GM18873 (cell line): ENCODE results near the gene KLHDC4.

Experiments
- ATAC-seq: cut with Tn5 transposase; IDR thresholded peaks from one replicate; pipeline ENCODE4 v1.9.1; 2021; ENCODE audit warnings: mild to moderate bottlenecking, moderate library complexity, moderate number of reproducible peaks; ENCODE audit not compliant: unreplicated experiment, low FRiP score

KLHDC4 gene

DNA sequence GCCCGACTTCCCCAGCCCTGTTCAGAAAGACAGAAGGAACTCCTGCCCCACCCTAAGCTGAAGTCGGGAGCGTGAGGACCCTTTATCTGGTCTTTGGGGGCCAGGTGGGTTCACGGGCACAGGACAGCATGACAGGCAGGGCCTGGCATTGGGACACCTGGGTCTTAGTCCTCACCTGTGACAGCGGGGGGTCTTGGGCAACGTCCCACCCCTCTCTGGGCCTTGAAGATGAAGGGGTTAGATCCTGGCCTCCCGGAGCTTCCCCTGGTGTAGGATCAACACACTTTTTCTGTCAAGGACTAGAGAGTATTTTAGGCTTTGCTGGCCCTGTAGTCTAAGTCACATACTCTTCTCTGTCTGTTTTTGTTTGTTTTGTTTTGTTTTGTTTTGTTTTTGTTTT is 98.3 kb downstream of the KLHDC4 start:
- ATAC-seq: no peak

DNA sequence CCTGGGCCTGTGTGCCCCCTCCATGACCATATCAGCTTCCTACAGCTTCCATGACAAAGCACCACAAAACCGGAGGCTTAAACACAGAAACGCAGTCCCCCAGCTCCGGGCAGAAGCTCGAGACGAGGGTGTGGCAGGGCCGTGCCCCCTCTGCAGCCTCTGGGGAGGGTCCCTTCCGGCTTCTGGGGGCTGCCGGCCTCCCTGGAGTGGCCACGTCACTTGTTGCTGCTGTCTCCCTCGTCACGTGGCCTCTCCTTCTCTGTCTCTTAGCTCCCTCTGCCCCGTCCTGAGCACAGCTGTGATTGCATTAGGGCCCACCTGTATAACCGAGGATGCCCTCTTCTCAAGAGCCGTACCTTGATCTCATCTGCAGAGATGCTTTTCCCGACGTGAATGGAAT is 98.9 kb downstream of the KLHDC4 start:
- no peak for ATAC-seq

DNA sequence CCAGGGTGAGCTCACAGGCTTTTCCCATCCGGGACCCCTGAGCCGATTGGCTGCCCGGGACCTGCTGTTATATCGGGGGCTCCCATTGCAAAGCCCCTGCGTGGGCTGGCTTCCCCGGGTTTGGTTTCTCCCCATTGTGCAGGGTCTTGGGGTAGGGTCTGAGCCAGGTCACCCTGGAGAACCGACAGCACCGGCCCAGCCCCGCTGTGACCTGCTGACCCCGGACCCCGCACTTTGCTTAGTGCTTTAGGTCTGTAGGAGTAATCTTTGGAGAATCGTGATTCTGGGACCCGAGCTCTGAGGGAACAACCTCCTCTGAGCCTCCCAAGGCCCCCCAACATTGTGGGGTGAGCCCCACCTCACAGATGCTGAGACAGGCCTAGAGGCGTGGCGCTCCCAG is 100.6 kb downstream of the KLHDC4 start:
- ATAC-seq: no peak

DNA sequence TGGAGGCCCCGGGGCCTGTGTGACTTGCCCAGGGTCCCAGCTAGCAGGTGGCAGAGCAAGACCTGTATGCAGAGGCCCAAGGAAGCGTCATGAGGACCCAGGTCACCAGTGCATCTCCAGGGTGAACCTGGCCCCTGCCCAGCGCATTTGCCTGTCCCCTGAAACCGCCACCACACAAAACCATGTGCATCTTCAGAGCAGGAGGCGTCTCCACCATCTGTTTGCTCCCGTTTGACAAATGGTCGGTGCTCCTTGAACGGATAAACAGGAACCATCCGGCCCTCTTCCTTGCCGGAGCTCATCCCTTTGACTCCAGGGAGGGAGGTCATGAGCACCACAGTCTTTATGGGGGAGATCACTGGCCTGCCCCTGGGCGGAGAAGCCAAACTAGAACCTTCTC is 101.0 kb downstream of the KLHDC4 start:
- ATAC-seq: no peak

DNA sequence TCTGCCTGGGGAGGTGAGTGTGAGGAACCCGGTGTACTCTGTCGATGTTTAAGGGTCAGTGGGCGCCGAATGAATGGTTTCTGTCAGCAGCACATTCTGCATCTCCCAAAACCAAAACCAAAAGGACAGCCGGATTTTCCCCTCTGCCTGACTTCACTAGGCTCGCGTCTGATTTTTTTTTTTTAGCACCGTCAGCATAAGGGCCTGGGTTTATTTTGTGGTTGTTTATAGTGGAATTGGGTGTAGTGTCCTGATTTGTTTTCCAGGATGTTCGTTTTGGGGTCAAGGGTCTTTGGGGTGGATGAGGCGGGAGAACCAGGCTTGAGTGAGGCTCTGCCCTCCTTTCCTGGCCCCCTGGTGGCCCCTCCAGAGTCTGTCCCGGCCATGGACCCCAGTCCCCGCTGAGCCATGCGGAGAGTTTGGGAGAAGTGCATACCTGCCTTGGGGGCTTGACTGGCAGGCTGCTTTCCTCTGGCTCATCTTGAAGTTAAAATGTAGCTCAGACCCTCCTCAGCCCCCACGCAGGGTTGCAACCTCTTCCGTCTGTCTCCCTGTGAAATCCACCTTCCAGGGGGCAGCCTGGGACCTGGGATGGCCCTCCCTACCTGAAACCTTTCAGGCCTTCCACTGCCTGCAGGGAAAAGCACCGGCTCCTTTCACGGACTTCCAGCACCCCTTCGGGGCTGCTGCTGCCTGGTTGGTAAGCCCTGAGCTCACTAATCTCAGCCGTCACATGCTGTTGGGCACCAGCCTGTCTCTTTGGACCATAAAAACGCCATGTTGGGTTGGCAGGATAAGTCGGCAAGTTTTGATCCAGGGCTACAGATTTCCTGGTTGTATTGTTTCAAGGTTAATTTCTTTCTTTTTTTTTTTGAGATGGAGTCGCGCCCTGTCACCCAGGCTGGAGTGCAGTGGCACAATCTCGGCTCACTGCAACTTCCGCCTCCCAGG is 103.3 kb downstream of the KLHDC4 start:
- ATAC-seq: no peak

DNA sequence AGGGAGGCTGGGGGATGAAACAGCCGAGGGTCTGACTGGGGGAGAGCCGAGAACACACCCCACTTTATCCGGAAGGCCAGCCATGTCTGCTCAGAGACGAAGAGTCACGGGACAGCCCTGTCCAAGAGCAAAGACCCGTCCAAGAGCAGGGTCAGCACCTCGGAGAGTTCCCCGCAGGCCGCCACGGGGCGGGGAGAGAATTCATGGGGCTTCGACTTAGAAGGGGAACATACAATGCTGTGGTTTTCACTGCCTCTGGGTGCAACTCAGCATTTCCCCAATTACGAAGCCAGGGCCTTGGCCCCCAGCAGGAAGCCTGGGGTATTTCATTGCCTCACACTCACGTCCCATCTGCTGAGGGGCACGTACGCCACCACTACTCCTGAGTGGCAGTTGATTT is 104.2 kb downstream of the KLHDC4 start:
- ATAC-seq: no peak

DNA sequence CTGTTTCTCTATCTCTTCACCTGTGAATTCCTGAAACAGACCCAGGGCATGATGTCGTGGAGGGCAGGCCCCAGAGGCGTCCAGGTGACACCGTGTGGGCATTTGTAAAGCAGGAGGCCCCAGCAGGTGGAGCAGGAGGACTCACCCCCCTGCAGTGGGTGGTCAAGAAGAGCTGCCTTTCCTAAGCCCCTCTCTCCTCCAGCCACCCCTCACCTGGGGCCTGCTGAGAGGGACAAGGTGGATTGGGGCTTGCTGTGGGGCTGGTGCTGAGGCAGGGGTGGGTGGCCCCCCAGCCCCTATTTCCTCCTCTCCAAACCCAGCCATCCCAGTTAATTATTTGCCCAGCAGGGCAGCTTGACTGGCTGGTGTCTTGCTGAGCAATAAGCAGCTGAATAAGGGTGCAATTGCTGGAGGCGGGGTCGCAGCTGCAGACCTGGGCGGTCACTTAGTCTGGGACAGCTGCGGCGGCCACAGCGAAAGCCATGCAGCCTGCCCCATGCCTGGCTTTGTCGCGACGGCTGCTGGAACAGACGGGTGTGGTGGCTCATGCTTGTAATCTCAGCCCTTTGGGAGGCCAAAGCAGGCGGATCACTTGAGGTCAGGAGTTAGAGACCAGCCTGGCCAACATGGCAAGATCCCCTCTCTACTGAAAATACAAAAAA is 107.1 kb downstream of the KLHDC4 start:
- no peak for ATAC-seq
